Dermis blood vessel endothelial cell (primary cell): ENCODE results near the gene FAM187B. TPM values are rescaled to one million over a fixed set of nuclear protein-coding genes. Genes with fewer than 3 reads are reported as not detected.
"Not testable (repeated sequence)": the region's sequence is repeated elsewhere in the genome, so short reads cannot be mapped to it uniquely, and the experiment has no call there.

Source experiments
- DNase-seq: peaks from one replicate; pipeline ENCODE4 v3.0.0; 2010
- total RNA-seq: library from RNA; depleted of rRNA; stranded (reverse); fragments of >200 nt; gene quantifications from 2 replicates; pipeline ENCODE4 v1.2.3, GENCODE V29; 2014

The FAM187B gene
- total RNA-seq, 1 donor from 2014 or later: not detected

GRCh38 chr19:35231956-35232645 lies 3.6 kb upstream of the FAM187B start:
- DNase-seq: no peak

DNA sequence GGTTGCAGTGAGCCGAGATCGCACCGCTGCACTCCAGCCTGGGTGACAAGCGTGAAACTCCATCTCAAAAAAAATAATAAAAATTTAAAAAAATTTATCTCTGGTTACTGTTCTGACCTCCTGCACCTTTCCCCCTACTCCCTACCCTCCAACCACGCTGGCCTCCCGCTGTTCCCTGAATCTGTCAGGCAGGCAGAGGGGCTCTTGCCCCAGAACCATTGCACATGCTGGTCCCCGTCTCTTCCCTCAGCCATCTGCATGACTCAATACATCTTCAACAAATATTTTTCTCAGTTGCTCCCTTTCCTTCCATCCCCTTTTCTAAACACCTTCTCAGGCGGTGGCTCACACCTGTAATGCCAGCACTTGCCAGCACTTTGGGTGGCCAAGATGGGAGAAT lies 1.1 kb upstream of the FAM187B start:
- DNase-seq: no peak

GRCh38 chr19:35226748-35227147 lies 1.8 kb downstream of the FAM187B start:
- DNase-seq: no peak

DNA sequence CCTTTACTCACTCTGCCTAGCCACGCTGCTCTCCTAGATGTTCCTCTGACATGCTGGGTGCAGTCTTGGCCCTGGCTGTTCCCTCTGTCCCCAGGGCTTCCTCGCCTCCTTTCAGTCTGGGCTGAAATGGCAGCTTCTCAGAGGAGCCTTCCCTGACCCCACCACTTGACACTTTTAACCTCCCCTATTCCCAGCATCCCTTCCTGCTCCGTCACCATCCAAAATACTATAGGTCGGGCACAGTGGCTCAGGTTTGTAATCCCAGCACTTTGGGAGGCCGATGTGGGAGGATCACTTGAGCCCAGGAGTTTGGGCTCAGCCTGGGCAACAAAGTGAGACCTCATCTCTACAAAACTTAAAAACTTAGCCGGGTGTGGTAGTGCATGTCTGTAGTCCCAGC lies 2.6 kb downstream of the FAM187B start:
- no peak for DNase-seq

DNA sequence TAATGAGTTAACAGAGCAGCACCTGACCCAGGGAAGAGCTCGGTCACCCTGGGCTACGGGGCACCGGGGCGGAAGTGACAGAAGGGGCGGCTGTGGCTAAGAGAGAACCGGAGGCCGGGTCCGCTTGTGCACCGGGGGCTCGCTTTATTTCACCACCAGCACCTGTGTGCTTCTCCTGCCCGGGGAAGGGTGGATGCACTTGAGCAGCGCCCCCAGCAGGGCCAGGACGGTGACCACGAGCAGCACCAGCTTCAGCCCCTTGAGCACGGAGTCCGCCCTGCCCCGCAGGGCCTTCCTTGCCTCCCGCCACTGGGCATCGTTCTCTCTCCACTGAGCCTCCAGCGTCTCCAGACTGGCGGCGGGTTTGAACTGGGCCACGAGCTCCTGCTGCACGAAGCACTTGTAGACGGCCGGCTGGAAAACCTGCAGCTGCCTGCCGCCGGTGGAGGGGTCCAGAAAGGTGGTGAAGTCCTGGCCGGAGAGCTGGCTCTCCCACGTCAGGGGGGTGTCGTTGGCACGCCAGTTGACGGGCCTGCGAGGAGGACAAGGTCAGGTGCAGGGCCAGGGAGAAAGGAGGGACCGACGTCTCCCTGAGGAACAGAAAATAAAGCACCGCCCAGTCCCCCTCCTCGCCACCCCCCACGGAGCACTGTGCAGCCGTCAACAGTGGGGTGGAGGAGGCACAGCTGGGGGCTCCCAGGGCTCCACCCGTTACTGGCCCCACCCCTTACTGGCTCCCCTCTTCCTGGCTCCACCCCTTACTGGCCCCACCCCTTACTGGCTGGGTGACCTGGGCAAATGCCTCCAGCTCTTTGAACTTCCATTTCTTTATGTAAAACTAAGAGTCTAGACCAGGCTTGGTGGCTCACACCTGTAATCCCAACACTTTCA lies 3.6 kb downstream of the FAM187B start:
- DNase-seq: no peak

DNA sequence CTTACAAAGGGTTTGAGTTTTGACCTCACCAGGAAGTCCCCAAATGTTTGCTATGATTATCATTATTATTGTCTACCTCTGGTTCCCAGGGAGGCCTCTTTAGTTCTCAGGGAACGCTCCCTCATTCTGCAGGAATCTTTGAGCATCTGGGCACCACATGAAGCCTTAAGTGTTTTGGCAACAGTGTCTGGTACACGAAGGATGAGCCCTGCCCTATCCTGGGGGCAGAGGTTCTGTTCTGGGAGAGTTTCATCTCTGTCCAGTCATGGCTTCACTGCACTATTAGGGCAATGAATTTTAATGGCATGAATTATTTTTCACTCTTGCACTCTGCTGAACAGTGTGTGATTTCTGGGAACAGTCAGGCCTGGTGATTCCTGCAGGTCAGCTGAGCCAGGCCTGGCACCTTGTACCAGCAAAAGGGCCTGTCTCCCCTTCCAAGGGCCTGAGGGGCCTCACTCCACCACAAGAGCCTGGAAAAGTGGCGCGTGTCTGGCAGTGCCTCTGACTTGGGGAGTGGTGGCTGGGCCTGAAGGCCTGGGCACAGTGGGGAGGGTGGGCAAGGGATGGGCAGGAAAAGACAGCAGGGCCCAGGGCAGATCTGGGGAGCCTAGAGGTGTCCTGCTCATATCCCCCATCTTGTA lies 4.6 kb downstream of the FAM187B start:
- no peak for DNase-seq

DNA sequence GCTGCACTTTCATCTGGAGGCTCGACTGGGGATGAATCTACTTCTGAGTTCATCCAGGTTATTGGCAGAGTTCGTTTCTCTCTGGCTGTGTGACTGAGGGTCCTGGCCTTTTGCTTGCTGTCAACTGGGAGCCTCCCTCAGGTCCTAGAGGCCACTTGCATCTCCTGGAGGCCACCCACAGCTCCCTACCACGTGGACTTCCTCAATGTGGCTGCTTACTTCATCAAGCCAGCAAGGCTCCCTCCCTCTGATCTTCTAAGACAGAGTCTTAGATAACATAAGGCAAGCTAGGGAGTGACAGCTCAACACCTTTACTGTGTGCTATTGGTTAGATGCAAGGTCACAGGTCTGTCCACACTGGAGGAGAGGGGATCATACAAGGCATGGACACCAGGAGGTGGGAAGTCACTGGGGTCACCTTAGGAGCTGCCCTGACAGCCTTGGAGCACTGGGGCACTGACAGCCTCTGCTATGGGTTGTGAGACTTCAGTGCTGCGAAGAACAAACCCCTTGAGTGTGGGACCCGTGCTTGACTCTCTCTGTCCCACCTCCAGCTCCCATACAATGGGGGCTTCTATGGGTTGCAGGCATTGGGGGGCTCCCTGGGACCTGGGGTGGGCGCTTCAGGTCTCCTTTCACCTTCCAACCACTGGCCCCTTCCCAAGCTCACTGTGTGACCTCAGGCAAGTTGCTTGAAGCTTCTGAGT lies 5.3 kb downstream of the FAM187B start:
- DNase-seq: no peak

- DNase-seq: no peak
Observed at GRCh38 chr19:35222373-35223015, 6.0 kb downstream of the FAM187B start.

DNA sequence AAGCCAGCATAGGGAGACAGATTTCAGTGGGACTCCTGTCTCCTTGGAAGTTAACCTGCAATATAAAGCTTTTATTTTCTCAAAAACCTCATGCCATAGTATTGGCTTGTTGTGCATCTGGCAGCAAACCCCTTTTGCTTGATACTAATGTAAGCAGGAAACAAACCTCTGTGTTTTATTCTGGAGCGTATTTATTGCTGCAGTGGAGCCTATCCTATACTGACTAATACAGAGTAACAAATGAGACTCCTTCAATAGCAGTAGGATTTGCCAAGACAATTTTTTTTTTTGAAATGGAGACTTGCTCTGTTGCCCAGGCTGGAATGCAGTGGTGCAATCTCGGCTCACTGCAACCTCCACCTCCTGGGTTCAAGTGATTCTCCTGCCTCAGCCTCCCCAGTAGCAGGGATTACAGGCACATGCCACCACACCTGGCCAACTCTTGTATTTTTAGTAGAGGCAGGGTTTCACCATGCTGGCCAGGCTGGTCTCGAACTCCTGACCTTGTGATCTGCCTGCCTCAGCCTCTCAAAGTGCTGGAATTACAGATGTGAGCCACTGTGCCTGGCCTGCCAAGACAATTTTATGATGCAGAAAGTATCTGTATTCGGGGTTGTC lies 7.5 kb downstream of the FAM187B start:
- DNase-seq: not testable (repeated sequence)

DNA sequence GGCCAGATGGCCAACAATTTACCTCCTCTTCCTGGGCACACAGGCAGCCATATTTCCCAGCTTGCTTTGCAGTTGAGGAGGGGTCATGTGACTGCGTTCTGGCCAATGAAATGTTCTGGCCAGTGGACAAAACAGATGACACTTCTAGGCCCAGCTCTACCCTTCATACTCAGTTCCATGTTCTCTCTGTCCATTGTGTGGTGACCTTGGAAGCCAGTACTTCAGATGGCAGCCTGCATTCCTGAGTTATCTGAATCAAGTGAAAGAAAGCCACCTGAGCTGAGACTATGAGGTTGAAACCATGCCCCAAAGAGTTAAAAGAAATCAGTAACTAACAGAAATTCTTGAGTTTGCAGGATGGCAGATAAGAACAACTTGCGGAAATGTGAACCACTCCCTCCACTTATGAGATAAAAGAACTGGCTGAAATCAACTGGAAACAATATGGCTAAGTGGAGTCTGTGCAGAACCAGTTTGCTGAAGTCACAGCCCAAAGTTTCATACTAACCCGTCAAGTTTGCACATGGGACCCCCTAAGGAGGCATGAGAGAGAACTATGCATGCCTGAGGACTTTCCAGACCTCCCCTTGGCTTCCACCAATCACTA lies 8.1 kb downstream of the FAM187B start:
- no peak for DNase-seq

DNA sequence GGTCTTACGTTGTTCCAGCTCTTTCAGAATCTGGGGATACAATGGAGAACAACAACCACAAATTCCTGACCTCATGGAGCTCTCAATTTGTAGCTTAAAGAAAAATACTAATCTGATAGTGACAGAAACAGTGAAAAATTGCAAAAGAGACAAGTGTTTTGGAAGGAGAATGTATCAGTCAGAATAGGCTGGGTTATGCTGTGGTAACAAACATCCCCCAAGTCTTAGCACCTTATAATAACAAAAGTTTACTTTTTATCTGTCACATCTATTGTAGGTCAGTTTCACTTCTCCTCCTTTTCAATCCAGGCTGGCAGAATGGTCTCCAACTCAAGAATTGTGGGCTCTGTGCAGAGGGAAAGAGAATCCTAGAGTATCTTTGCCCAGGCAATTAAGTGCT lies 9.5 kb downstream of the FAM187B start:
- DNase-seq: no peak

DNA sequence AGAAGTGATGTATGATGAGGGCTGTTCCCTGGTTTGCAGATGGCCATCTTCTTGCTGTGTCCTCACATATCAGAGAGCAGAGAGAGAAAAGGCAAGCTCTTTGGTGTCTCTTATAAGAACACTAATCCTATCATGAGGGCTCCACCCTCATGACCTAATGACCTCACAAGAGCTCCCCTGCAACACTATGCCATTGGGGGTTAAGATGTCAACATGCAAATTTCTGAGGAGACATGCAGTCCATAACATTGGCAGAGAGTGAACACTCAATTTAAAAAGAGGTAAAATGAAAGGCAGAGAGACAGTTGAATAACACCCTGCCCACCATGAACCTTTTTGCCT lies 10.9 kb downstream of the FAM187B start:
- DNase-seq: no peak

DNA sequence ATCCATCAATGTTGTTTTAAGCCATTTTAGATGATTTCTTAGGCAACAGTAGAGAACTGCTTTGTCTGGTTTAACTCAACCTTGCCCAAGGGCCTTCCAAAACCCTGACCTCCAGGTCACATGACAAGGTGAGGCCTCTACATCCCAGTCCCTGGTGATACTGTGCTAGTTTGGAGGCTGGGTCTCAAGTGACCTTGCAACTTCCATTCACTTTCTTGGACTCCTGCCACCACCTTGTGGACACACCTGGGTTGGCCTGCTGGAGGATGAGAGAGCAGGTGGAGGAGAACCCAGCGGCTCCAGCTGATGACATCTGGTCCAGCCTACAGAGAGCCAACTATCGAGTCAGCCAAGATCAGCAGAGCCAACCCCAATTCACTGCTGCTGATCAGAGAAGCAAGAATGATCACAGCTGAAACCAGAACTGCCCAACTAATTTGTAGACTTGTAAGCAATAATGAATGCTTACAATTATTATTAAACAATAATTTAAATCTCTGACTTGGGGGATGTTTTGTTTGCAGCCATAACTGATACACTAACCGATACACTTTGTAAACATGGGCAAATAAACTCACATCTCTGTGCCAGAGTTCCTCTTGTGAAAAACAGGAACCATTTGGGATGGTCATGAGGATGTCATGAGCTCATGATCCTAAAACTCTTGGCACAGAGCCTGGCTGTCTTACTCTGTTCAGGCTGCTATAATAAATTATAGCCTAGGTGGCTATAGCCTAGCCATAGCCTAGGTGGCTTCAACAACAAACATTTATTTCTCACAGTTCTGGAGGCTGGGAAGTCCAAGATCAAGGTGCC lies 11.5 kb downstream of the FAM187B start:
- DNase-seq: no peak

DNA sequence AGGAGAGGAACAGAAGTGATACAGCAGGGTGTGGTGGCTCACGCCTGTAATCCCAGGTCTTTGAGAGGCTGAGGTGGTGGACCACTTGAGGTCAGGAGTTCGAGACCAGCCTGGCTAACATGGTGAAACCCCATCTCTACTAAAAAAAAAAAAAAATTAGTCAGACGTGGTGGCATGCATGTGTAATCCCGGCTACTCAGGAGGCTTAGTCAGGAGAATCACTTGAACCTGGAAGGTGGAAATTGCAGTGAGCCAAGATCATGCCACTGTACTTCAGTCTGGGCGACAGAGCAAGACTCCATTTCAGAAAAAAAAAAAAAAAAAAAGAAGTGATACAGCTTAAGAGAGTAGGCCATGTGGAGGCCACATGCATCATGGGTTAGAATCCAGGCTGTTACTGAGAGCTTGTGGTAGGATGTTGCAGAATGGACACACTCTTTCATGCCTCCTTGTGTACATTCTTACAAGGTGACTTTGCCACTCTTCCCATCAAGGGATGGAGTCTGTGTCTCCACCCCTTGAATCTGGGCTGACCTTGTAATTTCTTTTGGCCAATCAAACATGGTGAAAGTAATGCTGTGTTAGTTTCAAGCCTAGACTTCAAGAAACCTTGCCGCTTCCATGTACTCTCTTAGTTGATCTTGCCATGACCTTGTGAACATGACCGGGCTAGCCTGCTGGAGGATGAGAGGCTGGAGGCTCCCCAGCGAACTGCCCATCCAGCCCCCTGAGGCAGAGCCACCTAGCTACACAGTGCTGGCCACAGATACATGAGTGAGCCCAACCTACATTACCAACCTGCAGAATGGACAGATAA lies 12.3 kb downstream of the FAM187B start:
- no peak for DNase-seq

- no peak for DNase-seq
Observed at GRCh38 chr19:35214766-35215422, 13.6 kb downstream of the FAM187B start.

DNA sequence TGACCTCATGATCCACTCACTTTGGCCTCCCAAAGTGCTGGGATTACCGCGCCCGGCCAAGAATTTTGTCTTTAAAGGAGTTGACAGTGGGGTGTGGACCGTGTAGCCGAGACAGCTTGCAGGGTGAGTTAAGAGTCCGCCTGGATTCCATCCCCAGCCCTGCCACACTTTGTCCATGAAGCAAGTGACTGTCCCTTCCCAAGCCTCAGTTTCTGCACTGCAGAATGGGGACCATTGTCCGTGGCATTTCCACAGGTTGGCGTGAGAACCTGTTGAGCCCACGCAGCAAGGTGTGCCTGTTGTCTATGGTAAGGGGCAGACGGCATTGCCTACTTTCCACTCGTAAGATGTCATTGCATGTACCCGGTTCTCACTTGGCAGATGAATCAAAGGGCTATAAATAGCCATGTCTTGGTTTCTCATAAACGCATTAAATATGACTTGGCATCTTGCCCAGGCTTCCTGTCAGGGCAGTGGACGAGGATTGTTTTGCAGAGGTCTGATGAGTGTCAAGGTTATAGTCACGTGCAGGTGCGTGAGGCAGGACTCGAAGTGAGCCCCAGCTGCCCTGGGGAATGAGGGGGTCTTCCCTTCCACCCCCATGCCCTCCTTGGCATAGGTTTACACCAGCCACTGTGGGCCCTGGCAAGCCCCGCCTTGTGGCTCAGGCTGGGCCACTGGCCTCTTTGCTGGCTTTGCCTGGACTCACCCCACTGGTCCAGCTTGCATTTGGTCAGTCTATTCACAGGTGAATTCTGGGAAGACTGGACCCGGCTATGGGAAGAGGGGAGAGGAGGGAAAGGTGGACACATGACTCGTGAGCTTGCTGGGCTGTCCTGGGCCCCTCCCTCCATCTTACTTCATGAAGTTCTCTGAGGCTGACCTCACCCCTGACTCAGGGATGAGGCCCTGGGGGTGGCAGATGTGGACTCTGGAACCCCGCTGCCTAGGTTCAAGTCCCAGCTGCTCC lies 14.6 kb downstream of the FAM187B start:
- peak; percentile 99 for DNase-seq

DNA sequence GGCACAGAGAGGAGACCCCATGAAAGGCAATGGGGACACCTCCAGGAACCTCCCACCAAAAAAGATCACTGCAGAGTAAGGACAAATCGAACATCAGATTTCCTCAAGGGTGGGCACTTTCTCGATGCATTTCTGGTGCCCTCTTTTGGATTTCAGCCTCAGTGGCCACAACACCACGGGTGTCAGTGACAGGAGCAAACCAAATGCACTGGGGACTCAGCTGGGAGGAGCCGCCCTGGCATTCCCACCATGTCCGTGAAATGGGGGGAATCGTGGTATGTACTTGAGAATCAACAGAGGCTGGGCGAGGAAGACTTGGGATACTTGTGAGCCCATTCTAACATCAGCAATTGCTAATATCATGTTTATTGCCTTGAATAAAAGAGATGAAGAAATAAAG lies 16.3 kb downstream of the FAM187B start:
- DNase-seq: no peak
